HG02870 (cell line): Measurements from ENCODE around the gene DPEP3.
"Not testable (repeated sequence)": the region's sequence is repeated elsewhere in the genome, so short reads cannot be mapped to it uniquely, and the experiment has no call there.

ENCODE experiments used
- ATAC-seq: cut with Tn5 transposase; IDR thresholded peaks from one replicate; pipeline ENCODE4 v1.9.1; 2021; ENCODE audit warnings: mild to moderate bottlenecking, moderate library complexity; ENCODE audit not compliant: unreplicated experiment

Gene DPEP3, protein sequence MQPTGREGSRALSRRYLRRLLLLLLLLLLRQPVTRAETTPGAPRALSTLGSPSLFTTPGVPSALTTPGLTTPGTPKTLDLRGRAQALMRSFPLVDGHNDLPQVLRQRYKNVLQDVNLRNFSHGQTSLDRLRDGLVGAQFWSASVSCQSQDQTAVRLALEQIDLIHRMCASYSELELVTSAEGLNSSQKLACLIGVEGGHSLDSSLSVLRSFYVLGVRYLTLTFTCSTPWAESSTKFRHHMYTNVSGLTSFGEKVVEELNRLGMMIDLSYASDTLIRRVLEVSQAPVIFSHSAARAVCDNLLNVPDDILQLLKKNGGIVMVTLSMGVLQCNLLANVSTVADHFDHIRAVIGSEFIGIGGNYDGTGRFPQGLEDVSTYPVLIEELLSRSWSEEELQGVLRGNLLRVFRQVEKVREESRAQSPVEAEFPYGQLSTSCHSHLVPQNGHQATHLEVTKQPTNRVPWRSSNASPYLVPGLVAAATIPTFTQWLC

DNA sequence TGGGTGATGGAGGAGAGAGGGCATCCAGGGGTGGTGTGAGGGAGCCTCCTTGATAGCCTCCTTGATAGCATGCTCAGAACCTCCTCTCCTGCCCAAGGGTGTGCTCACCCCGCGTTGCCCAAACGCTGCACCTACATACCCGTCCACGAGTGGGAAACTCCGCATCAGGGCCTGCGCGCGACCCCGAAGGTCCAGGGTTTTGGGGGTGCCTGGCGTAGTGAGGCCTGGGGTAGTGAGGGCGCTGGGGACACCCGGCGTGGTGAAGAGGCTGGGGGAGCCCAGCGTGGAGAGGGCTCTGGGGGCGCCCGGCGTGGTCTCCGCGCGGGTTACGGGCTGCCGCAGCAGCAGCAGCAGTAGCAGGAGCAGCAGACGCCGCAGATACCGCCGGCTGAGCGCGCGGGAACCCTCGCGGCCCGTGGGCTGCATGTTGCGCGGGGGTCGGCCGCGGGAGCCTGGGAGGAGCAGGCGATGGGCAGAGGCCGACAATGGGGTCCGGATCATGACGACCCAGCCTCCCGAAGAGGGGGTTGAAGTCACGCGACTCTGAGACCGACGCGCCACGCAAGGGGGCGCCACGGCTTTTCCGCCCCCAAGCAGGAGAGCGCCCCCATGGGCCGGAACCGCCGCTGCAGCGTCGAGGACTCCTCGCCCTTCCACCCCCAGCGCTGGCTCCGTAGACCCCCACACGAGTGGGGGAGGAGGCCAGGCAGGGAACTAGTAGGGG is at the start of gene DPEP3:
Gene DPEP3, minus strand, starts transcription at position 545 of the 724 bp plus-strand sequence. Its CDS starts 119 bp downstream, at position 426.
- no peak for ATAC-seq

DNA sequence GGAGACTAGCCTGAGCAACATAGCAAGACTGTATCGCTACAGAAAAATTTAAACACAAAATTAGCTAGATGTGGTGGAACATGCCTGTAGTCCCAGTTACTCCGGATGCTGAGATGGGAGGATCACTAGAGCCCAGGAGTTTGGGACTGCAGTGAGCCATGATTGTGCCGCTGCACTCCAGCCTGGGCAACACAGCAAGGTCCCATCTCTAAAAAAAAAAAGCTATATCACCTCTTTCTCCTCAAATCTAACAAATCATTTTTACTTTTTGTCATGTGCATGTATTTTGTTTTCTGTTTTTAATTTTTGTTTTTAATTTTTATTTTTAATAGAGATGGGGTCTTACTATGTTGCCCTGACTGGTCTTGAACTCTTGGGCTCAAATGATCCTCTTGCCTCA is 48.7 kb upstream of the DPEP3 start:
- no peak for ATAC-seq

DNA sequence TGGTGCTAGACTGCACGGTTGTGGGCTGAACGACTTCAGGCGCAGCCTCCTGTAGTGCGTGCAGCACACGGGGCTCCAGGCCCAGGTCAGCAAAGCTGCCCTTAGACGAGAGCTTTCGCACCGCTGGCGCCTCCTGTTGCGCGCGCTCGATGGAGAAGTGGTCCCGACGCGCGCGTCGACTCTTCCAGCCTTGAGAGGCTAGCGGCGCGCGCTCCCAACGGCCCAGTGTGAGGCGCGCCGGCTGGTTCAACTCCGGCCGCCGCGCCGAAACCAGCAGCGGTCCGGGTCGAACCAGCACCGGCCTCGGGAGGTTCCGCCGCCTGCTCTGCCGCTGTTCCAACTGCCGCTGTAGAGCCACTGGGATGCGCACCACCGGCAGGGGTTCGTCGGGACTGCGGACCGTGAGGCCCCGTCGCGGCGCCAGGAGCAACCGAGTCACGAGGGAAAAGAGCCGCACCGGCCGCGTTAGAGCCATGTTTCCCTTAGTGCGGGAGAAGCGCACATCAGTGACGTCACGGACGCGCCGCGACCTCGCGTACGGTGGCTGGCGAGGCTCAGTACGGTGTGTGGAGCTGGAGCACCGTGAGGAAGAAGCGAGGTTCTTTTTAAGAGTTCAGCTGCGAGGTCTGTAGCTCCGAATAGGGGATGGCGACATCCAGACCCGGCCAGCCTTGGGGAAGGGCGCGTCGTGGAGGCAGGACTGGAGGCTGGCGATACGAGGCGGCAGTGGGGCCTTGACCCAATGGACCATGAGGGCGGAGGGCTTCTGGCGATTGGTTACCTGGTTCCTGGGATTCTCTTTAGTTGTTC is 42.6 kb upstream of the DPEP3 start, which contains the start of the genes DDX28 and DUS2:
Gene DDX28, minus strand, starts transcription at position 505 of the 810 bp plus-strand sequence. Its CDS starts 30 bp downstream, at position 475.
Gene DUS2, plus strand, starts transcription at position 557 of the 810 bp plus-strand sequence. CDS start 14,740 bp downstream, outside the sequence.
- ATAC-seq, result peak; percentile 72

DNA sequence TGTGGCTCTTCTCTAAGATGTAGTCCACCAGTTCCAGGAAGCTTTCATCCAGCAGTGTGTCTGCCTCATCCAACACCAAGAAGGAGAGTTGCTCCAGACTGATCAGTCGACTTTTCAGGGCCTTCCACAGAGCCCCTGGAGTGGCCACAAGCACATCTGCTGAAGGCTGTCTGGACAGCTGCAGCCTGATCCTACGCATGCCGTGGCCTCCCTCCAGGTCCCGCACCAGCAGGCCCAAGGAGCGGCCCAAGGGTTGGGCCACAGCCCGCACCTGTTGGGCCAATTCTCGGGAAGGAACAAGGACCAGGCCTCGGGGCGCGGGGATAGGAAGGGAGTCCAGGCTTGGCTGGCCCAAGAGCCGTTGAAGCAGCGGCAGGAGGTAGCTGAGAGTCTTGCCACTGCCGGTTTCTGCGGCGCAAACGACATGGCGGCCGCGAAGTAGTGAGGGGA is 42.0 kb upstream of the DPEP3 start:
- no peak for ATAC-seq

DNA sequence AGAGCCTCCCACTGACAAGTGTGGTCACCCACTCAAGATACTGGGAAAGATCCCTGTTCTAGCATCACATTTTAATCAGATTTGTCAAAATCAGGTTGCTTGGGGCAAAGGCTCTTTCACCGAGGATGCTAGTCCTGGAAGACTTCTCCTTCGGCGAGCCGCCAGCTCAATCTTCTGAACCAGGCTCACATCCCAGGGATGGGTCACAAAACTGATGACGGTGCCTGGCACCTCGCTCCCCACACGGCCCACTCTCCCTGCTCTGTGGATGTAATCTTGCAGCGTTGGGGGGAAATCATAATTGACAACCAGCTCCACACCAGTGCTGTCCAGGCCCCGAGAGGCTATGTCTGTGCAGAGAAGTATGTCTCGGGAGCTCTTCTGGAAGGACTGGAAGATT is 41.2 kb upstream of the DPEP3 start:
- ATAC-seq, result no peak

DNA sequence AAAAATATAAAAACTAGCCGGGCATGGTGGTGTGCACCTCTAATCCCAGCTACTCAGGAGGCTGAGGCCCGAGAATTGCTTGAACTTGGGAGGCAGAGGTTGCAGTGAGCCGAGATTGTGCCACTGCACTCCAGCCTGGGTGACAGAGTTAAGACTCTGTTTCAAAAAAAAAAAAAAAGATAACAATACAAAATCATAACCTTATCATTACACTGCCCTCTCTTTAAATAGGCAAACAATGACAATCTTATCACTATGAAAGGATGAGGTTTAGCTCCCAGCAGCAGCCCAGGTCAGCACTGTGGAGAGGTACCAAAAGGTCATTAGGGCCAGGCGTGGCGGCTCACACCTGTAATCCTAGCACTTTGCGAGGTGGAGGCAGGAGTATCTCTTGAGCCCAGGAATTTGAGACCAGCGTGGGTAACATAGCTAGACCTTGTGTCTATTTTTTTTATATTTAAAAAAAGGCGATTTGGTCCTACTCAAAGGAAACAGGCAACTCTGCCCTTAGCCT is 38.9 kb upstream of the DPEP3 start:
- no peak for ATAC-seq

DNA sequence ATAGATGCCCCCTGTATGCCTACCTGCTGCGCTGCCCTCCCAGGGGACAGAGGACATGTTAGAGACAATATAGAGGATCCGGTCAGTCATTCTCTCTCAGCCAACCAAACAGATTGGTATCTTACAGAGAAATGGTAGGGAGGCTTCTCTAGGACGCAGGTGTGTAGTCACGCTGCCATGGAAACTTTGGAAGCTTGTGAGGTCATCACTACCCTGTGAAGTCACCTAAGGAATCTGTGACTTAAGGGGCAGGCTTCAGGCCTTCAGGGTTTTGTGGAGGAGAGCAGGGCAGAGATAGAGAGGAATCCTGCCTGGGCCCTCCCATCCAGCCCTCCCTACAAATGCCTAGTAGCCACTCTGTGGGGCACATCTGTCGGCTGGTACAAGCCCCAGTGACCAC is 35.4 kb upstream of the DPEP3 start, which contains the start of gene DPEP2NB:
Gene DPEP2NB, minus strand, starts transcription at position 231 of the 400 bp plus-strand sequence. Its CDS starts 141 bp downstream, at position 90.
- no peak for ATAC-seq

DNA sequence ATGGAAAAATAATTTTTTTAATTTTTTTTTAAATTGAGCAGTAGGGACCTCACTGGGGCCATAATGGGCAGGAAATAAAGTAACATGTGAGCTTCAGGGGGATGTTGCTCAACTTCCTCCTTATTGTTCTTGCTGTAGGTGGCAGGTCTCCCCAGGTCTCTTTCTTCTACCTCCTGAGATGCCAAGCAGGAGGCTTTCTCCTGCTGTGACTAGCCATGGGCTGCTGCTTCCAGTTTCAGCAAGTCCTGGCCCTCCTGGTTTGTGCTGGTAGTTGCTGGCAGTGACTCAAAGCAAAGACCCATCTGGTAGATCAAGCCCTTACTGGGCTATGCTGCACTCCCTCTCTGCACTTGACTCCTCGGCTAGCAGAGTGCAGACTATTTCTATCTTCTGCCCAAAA is 33.1 kb upstream of the DPEP3 start:
- no peak for ATAC-seq

DNA sequence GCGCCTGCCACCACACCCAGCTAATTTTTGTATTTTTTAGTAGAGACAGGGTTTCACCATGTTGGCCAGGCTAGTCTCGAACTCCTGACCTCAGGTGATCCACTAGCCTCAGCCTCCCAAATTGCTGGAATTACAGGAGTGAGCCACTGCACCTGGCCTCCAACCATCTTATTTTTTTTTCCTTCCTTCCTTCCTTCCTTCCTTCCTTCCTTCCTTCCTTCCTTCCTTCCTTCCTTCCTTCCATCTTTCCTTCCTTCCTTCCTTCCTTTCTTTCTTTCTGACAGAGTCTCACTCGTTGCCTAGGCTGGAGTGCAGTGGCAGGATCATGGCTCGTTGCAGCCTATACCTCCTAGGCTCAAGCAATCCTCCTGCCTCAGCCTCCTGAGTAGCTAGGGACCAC is 29.6 kb upstream of the DPEP3 start:
- ATAC-seq, result not testable (repeated sequence)

DNA sequence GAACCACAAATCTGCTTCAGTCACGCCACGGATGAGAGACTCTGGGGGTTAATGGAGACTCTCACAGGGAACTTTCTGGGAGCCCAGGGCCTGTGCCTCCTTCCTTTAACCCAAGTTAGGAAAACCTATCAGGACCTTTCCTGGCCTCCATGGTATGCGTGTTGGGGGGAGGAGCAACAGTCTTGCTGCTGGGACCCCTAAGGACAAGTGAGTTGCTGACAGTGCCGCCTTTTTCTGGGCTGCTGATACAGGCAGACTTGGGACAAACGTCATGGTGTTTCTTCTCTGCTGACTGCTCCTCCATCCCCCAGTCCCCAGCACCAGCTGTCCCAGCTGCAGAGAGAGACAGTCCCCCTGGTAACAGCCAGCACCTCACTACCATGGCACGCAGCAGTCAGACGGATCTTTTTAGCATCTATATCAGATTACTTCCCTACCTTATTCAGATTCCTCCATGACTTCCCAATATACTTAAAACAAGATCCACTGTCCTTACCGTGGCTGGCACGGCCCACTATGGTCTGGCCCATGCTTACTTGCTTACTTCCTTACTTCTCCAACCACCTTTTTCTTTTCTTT is 28.9 kb upstream of the DPEP3 start:
- ATAC-seq, result no peak

DNA sequence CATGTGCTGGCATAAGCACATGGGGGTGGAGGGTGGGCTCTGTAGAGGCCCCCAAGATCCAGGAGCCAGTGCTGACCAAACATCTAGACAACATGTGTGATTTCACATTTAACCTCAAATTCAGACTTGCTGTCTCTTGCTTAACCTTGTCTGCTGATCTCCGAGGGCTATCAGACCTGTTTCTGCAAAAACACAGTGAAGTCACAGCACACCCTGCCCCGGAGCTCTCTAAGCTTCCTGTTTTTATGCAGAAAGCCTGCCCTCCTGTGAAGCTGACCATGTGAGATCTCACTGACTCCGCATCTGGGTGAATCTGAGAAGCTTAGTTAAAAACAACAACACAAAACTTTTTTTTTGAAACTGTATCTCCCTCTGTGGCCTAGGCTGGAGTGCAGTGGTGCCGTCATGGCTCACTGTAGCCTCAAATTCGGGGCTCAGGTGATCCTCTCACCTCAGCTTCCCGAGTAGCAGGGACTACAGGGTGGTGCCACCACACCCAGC is 25.5 kb upstream of the DPEP3 start:
- no peak for ATAC-seq

DNA sequence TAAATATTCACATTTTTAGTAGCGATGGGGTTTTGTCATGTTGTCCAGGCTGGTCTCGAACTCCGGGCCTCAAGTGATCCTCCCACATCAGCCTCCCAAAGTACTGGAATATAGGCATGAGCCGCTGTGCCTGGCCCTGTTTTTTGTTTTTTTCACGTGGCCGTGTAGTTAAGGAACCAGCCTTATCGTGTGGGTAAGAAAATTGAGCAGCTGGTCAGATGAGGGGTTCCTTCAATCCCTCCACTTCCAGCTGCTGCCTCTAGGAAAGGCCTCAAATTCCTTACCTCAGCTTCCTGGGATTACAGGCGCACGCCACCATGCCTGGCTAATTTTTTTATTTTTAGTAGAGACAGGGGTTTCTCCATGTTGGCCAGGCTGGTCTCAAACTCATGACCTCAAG is 24.9 kb upstream of the DPEP3 start:
- ATAC-seq, result no peak

DNA sequence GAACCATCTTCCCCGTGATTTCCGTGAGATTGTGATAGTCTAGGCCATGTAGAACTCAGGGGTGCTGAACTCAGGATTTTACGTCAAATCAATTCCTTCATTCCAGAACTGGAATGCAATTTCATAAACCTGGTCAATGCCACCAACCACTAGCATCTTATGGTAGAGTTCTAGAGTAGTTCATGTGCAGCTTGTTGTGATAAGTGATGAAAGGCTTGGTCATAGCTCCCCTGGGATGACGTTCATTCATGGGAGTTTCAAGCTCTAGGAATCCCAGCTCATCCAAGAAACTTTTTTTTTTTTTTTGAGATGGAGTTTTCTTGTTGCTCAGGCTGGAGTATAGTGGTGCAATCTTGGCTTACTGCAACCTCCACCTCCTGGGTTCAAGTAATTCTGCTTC is 22.7 kb upstream of the DPEP3 start:
- no peak for ATAC-seq

DNA sequence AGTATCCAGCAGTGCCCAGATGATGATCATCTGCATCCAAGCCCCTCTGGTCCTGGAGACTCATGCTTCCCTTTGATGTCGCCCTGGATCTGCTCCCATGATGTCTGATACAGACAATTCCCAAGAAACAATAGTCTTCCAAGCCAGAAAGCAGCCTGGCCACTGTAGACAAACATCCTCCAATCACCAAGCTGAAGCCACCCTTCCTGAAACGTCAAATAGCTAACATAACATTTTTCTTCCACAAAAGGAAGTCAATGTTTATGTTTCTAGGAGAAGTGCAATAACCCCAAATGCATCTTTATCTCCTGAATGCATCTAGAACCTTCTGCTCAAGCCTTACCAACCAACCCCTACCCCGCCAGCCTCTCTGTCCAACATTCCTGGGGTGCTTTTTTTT is 20.2 kb upstream of the DPEP3 start:
- ATAC-seq, result no peak

DNA sequence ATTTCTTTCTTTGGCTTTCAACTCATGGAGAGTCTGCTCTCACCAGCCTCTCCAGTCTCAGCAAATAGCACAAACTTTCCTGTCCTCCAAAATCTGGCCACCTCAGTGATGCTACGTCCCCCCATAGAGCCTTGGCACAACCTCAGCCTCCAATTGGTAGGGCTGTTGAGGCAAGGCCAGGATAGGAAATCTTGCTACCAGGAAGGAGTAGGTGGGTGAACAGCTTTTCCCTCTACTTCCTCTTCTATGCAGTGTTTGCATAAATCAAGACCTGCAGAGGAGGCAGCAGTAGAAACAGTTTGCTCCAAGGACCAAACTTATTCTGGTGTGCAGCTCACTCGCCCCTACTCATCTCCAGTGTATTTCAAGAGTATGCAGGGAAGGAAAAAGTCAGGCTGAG is 19.7 kb upstream of the DPEP3 start:
- ATAC-seq, result no peak

DNA sequence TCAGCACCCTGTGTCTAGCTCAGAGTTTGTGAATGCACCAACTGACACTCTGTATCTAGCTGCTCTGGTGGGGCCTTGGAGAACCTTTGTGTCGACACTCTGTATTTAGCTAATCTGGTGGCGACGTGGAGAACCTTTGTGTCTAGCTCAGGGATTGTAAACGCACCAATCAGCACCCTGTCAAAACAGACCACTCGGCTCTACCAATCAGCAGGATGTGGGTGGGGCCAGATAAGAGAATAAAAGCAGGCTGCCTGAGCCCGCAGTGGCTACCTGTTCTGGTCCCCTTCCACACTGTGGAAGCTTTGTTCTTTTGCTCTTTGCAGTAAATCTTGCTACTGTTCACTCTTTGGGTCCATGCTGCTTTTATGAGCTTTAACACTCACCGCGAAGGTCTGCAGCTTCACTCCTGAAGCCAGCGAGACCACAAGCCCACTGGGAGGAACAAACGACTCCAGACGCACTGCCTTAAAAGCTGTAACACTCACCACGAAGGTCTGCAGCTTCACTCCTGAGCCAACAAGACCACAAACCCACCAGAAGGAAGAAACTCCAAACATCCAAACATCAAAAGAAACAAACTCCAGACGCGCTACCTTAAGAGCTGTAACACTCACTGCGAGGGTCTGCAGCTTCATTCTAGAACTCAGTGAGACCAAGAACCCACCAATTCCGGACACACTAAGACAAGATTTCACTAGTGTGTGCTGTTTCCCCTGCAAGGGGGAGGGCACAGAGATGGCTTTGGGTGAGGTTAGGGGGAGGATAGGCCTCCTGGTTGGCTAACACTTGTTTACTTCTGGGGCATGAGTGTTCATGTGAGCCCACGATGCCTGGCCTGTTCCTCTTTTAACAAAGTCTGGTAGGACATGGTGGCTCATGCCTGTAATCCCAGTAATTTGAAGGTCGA is 18.7 kb upstream of the DPEP3 start, which contains the start of gene DPEP2:
Gene DPEP2, minus strand, starts transcription at position 706 of the 910 bp plus-strand sequence. CDS start 6,272 bp downstream, outside the sequence.
- not testable (repeated sequence) for ATAC-seq

DNA sequence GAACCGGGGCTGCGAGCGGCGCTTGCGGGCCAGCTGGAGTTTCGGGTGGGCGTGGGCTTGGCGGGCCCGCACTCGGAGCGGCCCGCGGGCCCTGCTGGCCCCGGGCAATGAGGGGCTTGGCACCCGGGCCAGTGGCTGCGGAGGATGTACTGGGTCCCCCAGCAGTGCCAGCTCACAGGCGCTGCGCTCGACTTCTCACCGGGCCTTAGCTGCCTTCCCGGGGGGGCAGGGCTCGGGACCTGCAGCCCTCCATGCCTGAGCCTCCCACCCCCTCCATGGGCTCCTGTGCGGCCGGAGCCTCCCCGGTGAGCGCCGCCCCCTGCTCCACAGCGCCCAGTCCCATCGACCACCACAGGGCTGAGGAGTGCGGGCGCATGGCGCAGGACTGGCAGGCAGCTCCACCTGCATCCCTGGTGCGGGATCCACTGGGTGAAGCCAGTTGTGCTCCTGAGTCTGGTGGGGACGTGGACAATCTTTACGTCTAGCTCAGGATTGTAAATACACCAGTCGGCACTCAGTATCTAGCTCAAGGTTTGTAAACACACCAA is 18.0 kb upstream of the DPEP3 start:
- ATAC-seq, result not testable (repeated sequence)

DNA sequence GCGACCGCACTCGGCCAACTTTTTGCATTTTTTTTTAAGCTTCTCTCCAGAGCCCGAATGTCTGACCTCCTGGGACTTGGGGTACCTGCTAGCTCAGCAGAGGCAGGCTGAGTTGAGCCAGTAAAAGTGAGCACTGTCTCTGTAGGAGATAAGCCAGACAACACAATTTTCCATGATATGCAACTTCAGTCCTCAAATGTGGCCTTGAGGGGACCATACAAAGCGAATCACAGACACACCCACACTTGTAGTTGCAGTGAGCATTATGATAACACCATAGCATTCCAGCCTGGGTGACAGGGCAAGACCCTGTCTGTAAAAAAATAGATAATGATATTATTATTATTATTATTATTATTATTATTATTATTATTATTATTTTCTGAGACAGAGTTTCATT is 16.4 kb upstream of the DPEP3 start:
- no peak for ATAC-seq
